HG02981 (cell line): ENCODE measurements around the gene PELI3.
"Not testable (repeated sequence)": the region's sequence is repeated elsewhere in the genome, so short reads cannot be mapped to it uniquely, and the experiment has no call there.

Experiments used
- ATAC-seq: cut with Tn5 transposase; IDR thresholded peaks from one replicate; pipeline ENCODE4 v1.9.1; 2021; ENCODE audit warnings: mild to moderate bottlenecking, moderate library complexity; ENCODE audit not compliant: unreplicated experiment

PELI3 gene, protein sequence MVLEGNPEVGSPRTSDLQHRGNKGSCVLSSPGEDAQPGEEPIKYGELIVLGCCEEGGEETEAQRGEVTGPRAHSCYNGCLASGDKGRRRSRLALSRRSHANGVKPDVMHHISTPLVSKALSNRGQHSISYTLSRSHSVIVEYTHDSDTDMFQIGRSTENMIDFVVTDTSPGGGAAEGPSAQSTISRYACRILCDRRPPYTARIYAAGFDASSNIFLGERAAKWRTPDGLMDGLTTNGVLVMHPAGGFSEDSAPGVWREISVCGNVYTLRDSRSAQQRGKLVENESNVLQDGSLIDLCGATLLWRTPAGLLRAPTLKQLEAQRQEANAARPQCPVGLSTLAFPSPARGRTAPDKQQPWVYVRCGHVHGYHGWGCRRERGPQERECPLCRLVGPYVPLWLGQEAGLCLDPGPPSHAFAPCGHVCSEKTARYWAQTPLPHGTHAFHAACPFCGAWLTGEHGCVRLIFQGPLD

DNA sequence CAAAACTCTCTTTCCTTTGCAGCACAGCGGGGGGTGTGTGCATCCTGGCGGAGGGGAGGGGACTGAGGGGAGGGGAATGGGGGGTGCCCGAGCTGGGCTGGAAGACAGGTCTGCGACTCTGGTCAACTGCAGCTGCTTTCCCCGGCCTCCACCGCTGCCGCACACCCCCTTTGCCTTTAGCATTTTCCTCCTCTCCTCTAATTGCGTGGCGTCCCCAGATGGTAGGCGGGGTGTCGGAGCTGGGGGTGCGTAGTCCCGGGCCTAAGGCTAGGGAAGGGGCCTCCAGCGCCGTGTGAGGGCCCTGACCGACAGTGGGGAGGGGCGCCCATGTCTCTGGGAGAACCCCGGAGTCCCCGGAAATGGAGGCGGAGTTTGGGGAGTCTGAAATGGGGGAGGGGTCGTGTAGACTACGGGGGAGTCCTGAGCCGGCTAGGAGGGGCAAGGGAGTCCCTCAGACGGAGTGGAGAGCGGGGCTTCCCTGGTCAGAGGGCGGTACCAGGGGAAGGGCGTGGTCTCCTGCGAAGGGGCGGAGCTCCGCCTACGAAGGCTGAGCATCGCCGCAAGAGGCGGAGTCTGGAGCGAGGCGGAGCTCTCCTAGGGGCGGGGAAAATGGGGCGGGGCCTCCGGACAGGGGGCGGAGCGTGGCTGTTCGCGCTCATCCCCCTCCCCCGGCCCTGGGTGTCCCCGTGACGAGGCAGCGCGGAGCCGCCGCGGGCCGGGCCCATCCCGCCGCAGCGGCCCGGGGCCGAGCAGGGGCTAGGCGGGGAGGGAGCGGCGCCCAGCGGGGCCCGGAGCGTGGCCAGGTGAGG is at the start of gene PELI3:
PELI3 (plus strand) TSS at position 681 of the 809 bp plus-strand sequence. CDS start 1,224 bp downstream, outside the sequence.
- ATAC-seq, result peak; percentile 83

DNA sequence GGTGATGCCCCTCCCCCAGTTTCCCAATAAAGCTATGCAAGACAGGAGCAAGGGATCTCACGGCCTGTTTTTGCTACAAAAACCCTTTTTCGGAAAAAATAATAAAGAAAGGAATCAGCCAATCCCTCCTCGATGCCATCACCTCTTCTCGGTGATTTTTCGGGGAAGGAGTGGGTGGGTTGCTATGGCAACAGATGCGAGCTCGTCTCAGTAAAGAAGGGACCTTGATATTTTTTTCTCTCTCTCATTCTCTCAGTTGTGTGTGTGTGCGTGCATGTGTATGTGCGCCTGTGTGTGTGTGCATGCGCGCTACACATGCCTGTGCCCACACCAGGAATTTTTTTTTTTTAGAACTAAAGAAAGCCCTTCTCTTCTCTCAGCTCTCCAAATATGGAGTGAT is 49.7 kb upstream of the PELI3 start:
- no peak for ATAC-seq

- ATAC-seq, result no peak
Measured at GRCh38 chr11:66418168-66418985, 48.3 kb upstream of the PELI3 start.

GRCh38 chr11:66418986-66419308 is 47.8 kb upstream of the PELI3 start:
- ATAC-seq, result no peak

GRCh38 chr11:66419825-66420224 is 46.9 kb upstream of the PELI3 start:
- ATAC-seq, result no peak

DNA sequence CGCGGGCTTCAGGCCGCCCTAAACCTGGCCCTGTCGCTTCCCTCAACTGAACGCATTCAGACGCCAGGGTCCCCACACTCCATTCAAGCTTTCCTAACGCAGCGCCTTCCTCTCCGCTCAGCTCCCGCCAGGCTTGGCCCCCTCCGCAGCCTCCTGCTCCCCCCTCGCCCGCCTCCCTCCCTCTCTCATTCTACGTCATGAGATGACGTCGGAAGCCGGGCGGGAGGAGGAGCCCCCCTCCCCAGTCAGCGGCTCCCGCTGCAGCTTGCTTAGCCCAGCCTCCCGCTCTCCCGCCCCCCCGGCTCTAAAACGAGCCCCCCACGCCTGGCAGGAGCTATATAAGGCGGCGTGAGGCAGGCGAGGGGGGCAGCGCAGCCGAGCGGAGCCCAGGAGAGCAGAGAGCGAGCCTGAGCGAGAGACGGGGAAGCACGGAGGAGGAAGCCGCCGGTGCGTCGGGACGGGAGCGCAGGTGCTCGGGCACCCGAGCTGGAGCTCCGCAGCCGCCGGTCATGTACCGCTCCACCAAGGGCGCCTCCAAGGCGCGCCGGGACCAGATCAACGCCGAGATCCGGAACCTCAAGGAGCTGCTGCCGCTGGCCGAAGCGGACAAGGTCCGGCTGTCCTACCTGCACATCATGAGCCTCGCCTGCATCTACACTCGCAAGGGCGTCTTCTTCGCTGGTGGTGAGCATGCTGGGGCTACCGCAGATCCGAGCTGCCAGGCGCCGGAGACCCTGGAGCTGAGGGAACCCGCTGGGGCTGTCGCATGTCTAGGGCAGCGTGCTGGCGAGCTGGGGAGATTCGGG is 45.8 kb upstream of the PELI3 start, which contains the start of gene NPAS4:
NPAS4 (plus strand) TSS at position 365 of the 806 bp plus-strand sequence; CDS start at position 510, 145 bp downstream.
- ATAC-seq, result no peak

DNA sequence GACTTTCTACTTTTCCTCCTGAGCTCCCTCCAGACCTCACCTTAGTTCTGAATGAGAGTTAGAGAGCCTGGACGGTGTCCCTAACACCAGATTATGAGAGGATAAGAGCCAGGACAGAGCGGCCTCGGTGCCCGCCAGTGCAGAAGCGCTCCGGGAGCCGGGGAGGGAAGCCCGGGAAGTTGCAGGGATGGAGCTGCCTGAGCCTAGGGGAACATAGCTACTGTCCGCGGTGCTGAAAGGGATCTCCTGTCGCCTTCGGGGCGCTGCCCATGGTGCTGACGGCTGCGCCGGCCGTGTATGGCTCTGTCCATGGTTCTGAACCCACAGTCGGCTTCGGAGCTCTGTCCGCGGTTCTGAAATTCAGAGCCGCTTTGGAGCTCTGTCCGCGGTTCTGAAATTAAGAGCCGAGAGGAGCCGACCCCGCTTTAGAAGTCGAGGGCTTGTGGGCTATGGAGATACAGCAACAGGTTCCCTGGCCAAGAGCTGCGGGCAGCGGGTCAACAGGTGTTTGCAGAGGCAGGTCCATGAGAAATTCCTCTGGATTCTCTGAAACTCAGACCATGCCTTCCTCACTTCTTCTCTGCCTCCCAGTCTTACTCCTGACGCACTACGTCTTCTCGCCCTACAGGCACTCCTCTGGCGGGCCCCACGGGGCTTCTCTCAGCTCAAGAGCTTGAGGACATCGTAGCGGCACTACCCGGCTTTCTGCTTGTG is 45.1 kb upstream of the PELI3 start:
- ATAC-seq, result no peak

- no peak for ATAC-seq
Measured at GRCh38 chr11:66426314-66426713, 40.4 kb upstream of the PELI3 start.

DNA sequence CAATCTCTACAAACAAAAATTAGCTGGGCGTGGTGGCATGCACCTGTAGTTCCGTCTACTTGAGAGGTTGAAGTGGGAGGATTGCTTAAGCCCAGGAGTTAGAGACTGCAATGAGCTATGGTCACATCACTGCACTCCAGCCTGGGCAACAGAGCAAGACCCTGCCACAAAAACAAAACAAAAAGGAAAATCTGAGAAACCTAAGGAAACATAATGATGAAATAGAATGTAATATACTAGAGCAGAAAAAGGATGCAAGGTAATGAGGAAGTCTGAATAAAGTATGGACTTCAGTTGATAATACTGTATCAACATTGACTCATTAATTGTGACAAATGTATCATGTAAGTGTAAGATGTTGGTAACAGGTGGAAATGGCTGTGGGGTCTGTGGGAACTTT is 37.8 kb upstream of the PELI3 start:
- ATAC-seq, result no peak

GRCh38 chr11:66429983-66430602 is 36.6 kb upstream of the PELI3 start:
- ATAC-seq, result no peak

DNA sequence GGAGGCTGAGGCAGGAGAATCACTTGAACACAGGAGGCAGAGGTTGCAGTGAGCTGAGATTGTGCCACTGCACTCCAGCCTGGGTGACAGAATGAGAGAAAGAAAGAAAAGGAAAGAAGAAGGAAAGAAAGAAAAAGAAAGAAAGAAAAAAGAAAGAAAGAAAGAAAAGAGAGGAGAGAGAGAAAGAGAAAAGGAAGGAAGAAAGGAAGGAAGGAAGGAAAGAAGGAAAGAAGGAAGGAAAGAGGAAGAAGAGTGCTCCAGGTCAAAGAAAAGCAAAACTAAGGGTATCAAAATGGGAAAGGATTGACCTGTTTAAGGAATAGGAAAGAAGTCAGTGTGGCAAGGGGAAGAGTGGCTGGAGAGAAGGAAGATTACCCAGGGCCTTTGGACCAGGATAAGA is 35.4 kb upstream of the PELI3 start:
- not testable (repeated sequence) for ATAC-seq

DNA sequence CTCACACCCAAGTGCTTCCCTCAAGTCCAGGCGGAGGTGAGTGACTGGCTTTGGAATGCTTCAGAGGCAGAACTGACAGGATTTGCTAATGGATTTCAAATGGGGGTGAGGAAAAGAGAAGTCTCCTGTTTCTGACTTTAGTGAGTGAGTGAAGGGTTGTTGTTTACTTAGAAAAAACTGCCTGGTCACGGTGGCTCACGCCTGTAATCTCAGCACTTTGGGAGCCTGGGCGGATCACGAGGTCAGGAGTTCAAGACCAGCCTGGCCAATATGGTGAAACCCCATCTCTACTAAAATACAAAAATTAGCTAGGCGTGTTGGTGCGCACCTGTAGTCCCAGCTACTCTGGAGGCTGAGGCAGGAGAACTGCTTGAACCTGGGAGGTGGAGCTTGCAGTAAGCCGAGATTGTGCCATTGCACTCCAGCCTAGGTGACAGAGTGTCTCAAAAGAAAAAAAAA is 34.8 kb upstream of the PELI3 start:
- ATAC-seq, result not testable (repeated sequence)

DNA sequence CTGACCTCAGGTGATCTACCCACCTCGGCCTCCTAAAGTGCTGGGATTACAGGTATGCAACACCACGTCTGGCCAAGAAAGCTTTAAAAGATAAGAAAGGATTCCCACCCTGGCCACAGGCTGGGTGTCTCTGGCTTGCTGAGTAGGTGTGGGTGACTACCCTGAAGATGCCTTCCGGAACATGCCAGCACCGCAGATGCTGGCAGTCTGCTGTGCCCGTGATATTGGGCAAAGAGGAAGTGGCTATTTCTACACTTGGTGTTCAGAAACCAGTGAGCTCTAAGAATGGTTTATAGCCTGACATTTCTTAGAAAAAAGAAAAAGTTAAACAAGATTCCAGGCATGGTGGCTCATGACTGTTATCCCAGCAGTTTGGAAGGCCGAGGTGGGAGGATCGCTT is 34.1 kb upstream of the PELI3 start:
- ATAC-seq, result no peak

DNA sequence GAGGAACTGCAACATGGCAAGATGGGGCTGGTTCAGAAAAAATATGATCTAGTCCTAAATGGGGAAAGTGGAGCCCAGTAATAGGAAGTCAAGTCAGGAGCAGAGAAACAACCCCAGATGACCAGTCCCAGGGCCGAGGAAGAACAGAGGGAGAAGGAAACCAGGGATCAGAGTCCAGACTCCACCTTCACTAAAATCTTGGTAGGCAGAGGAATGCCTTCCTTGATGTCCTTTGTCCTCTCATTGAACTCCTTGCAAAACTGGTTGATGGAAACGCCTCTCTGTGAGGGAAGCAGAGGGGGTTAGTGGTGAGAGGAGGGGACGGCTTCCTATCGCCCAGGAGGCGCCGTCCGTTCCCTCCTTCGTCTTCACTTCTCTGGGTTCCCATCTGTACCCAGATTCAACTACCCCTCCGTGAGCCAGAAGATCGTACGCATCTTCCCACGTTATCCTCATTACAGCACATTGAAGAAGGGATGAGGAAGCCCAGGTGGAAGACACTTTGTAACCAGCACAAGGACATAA is 28.7 kb upstream of the PELI3 start:
- ATAC-seq, result no peak

DNA sequence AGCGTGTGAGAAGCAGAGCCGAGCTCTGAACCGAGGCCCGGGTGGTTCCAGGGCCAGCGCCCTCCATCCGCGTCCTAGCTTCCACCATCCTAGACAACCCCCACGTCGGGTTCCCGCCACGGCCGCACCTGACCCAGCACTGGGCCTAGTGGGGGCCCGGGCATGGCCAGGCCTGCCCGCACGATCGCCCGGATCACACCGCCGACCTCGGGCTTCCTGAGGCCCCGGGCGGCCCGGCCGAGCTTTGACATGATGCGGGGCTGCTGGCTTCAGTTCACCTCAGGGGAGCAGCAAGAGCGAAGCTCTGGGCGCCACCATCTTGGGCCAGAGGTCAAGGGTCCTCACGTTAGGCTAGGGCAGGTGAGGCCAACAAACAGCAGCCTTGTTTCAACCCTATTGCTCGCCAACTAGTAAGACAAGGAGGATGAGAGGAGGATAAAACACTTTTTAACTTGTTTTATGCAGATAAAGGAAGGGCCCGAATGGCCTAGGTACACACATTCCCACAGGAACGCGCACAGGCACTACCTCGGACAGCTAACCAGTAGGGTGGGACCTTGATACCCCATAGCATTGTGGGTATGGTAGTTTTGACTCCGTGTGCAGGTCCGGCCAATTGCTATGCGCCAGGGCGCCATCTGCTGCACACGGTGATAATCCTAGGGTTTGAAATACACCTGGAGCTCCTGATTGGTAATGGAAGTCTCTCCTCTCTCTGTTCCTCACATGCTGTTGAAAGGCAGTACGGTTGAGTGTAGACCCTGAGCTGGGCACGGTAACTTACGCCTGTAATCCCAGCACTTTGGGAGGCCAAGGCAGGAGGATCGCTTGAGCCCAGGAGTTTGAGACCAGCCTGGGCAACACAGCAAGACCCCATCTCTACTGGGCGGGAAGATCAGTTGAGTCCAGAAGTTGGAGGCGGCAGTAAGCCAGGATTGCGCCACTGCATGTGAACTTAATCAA is 27.9 kb upstream of the PELI3 start, which contains the start of gene MRPL11:
MRPL11 (minus strand) TSS at position 345 of the 963 bp plus-strand sequence; CDS start at position 251, 94 bp downstream.
- ATAC-seq, result peak; percentile 86

- not testable (repeated sequence) for ATAC-seq
Measured at GRCh38 chr11:66440101-66440939, 26.4 kb upstream of the PELI3 start.

DNA sequence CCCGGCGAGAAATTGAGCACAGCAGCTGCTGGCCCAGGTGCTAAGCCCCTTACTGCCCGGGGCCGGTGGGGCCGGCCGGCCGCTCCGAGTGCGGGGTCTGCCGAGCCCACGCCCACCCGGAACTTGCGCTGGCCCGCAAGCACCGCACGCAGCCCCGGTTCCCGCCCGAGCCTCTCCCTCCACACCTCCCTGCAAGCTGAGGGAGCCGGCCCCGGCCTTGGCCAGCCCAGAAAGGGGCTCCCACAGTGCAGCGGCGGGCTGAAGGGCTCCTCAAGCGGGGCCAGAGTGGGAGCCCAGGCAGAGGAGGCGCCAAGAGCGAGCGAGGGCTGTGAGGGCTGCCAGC is 25.8 kb upstream of the PELI3 start:
- ATAC-seq, result not testable (repeated sequence)
